Memory B cell (primary cell): ENCODE results near the gene SWAP70.
A peak's percentile ranks its signal among the peaks of the same experiment; 100 is the strongest.
"Not testable (repeated sequence)": the region's sequence is repeated elsewhere in the genome, so short reads cannot be mapped to it uniquely, and the experiment has no call there.

Experiments used
- ATAC-seq: fragments of 150-1000 bp; cut with Tn5 transposase; 2 replicates; pipeline ENCODE4 v1.10.0; 2021; ENCODE audit warnings: low read depth, mild to moderate bottlenecking, moderate library complexity
- DNase-seq, 2 donors: peaks; one replicate each; pipeline ENCODE4 v3.0.0; 2022; ENCODE audit warnings: low spot score in 2 of 2
- H3K27ac Mint-ChIP-seq: one replicate; pipeline ENCODE4 v1.8.0; 2022; ENCODE audit warnings: mild to moderate bottlenecking, moderate library complexity, mixed read lengths
- H3K27me3 Mint-ChIP-seq: one replicate; pipeline ENCODE4 v1.8.0; 2022; ENCODE audit warnings: mixed read lengths
- H3K36me3 Mint-ChIP-seq: one replicate; pipeline ENCODE4 v1.8.0; 2022; ENCODE audit warnings: mild to moderate bottlenecking, mixed read lengths
- H3K4me1 Mint-ChIP-seq: one replicate; pipeline ENCODE4 v1.8.0; 2022; ENCODE audit warnings: mixed read lengths
- H3K4me3 Mint-ChIP-seq: one replicate; pipeline ENCODE4 v1.8.0; 2022; ENCODE audit warnings: mild to moderate bottlenecking, moderate library complexity, mixed read lengths
- H3K9me3 Mint-ChIP-seq: one replicate; pipeline ENCODE4 v1.8.0; 2022; ENCODE audit warnings: mixed read lengths

SWAP70 gene

DNA sequence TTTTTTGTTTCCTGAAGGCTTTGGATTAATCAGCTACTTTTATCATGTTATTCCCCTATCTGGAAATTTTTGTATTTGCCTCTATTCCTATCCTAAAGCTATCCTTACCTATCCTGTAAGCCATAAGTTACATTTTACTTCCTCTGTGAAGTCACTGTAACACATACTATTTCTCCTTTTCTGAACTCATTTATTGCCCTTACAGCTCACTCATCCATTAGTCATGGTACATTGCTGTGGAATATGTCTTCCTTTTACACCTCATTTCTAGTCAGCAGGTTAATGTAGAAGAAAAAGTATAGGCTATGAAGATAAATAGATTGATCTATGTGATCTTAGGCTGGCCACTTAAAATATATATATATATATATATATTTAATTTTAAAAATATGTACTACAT is 28.0 kb downstream of the SWAP70 start:
- peak; percentile 15 for ATAC-seq
- H3K9me3 Mint-ChIP-seq = peaks cover 1% of the 10 kb centered on the region
- no peaks in the 10 kb centered on the region for H3K27me3 Mint-ChIP-seq
- H3K36me3 Mint-ChIP-seq = peaks cover 26% of the 10 kb centered on the region
- DNase-seq = no peak
- H3K4me3 Mint-ChIP-seq = peak overlapping the region; percentile 39
- no peak overlapping the region for H3K27ac Mint-ChIP-seq
- peaks cover 36% of the 10 kb centered on the region for H3K4me1 Mint-ChIP-seq

GRCh38 chr11:9692691-9693090 is 28.8 kb downstream of the SWAP70 start:
- H3K36me3 Mint-ChIP-seq = peaks cover 29% of the 10 kb centered on the region
- H3K9me3 Mint-ChIP-seq = peaks cover 1% of the 10 kb centered on the region
- H3K4me1 Mint-ChIP-seq = peaks cover 38% of the 10 kb centered on the region
- no peaks in the 10 kb centered on the region for H3K27me3 Mint-ChIP-seq
- no peak for DNase-seq
- H3K27ac Mint-ChIP-seq = no peak overlapping the region
- ATAC-seq = peak; percentile 66
- H3K4me3 Mint-ChIP-seq = peak overlapping the region; percentile 63

DNA sequence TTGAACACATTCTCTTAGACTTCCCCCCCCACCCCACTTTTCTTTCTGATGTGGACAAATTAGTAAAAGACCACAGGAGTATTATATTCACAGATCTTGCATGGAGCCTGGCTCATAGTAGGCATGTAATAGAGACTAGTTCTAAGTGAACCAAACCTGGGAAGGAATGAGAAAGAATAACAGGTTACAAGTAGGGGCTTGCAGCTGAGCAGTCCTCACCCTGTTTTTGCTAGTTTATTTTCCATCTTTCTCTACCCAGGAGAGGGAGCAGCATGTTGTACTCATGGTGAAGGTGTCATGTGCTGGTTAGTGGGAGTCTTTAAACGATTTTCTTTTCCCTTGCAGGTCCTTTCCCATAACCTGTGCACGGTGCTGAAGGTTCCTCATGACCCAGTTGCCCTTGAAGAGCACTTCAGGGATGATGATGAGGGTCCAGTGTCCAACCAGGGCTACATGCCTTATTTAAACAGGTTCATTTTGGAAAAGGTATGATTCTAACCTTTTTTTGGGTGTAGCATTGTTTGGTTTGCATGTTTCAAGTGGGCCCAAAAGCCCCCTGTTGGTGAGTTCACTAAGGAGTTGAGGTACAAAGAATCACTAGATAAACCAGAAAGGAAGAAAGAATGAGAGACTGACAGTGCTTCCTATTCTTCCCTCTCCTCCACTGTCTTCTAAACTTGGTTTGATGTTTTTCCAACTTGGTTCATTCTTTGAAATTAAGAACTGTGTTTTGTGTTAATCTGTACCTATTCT is 30.1 kb downstream of the SWAP70 start:
- Mint-ChIP-seq H3K4me3 (peak overlapping the region; percentile 59), H3K9me3 (peaks cover 1% of the 10 kb centered on the region), H3K36me3 (peaks cover 31% of the 10 kb centered on the region), H3K27me3 (no peaks in the 10 kb centered on the region), H3K27ac (no peak overlapping the region), H3K4me1 (peaks cover 46% of the 10 kb centered on the region)
- no peak for DNase-seq
- ATAC-seq = no peak

DNA sequence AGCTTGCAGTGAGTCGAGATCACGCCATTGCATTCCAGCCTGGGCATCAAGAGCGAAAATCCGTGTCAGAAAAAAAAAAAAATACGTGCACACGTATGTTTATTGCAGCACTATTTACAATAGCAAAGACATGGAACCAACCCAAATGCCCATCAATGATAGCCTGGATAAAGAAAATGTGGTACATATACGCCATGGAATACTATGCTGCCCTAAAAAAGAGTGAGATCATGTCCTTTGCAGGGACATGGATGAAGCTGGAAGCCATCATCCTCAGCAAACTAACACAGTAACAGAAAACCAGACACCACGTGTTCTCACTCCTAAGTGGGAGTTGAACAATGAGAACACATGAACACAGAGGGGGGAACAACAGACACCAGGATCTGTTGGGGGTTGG is 31.4 kb downstream of the SWAP70 start:
- not testable (repeated sequence) for H3K4me3 Mint-ChIP-seq, H3K9me3 Mint-ChIP-seq, ATAC-seq, DNase-seq, H3K27me3 Mint-ChIP-seq, H3K27ac Mint-ChIP-seq
- H3K4me1 Mint-ChIP-seq = peaks cover 51% of the 10 kb centered on the region
- H3K36me3 Mint-ChIP-seq = peaks cover 33% of the 10 kb centered on the region

GRCh38 chr11:9697766-9698165 is 33.9 kb downstream of the SWAP70 start:
- Mint-ChIP-seq H3K4me3 (peak overlapping the region; percentile 69), H3K36me3 (peaks cover 31% of the 10 kb centered on the region), H3K9me3 (peaks cover 1% of the 10 kb centered on the region), H3K27me3 (no peaks in the 10 kb centered on the region), H3K4me1 (peaks cover 48% of the 10 kb centered on the region), H3K27ac (peak overlapping the region; percentile 78)
- DNase-seq (no peak), ATAC-seq (no peak)

DNA sequence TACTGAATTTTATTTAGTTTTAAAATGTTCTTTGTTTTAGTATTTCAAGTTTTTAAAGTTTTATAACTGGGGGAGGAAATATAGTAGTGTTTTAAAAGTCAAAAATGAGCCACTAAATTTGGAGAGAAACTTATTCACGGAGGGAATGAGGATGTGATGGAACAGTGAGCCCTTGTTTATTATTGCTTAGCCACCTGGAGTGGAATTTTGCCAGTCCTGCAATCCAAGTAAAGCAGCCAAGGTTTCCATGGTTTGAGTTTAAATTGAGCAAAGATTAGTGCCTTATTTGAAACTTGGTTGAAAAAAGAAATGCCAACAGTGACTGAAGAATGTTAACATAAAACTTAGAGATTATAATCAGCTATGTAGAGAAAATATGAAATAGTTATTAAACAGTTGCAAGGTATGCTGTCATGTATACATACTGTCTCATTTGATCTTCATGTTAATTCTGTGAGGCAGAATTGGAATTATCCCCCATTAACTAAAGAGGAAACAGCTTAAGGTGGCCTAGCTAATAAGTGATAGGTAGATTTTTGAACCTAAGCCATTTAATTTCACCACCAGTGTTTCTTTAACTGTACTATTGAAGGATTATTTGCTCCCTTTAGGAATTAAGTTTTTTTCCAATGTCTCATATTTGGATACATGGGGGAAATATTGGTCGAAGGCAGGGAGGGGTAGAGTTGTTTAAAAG is 36.4 kb downstream of the SWAP70 start:
- peaks cover 53% of the 10 kb centered on the region for H3K4me1 Mint-ChIP-seq
- no peaks in the 10 kb centered on the region for H3K27me3 Mint-ChIP-seq
- peaks cover 1% of the 10 kb centered on the region for H3K9me3 Mint-ChIP-seq
- no peak for DNase-seq
- H3K27ac Mint-ChIP-seq = peak overlapping the region; percentile 78
- H3K4me3 Mint-ChIP-seq = no peak overlapping the region
- ATAC-seq = no peak
- H3K36me3 Mint-ChIP-seq = peaks cover 29% of the 10 kb centered on the region

DNA sequence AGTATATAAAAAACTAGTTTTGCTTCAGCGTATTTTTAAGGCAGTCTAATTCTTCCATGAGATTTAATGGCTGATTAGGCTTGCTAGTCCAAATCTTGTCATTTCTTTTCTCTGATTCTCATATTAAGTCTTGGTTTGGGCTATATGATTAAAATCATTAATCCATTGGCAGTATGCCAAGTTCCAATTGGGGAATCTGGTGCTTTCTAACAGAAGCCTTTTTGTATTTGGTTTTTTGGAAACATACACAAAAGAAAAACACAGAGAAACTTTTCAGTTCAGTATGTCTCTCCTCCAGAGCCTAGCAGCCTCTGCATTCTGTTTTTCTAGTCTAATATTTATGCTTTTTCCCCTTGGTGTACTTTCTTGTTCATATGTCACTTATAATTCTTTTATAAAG is 37.9 kb downstream of the SWAP70 start:
- ATAC-seq = no peak
- H3K4me1 Mint-ChIP-seq = peaks cover 48% of the 10 kb centered on the region
- peak overlapping the region; percentile 76 for H3K4me3 Mint-ChIP-seq
- no peak for DNase-seq
- H3K36me3 Mint-ChIP-seq = peaks cover 23% of the 10 kb centered on the region
- H3K27ac Mint-ChIP-seq = peak overlapping the region; percentile 93
- no peaks in the 10 kb centered on the region for H3K27me3 Mint-ChIP-seq
- no peaks in the 10 kb centered on the region for H3K9me3 Mint-ChIP-seq

- peak overlapping the region; percentile 46 for H3K4me3 Mint-ChIP-seq
- peak overlapping the region; percentile 93 for H3K27ac Mint-ChIP-seq
- ATAC-seq (peak; percentile 31), DNase-seq (no peak)
- no peaks in the 10 kb centered on the region for H3K27me3 Mint-ChIP-seq
- peaks cover 45% of the 10 kb centered on the region for H3K4me1 Mint-ChIP-seq
- peaks cover 20% of the 10 kb centered on the region for H3K36me3 Mint-ChIP-seq
- H3K9me3 Mint-ChIP-seq = no peaks in the 10 kb centered on the region
Measured at GRCh38 chr11:9703280-9703679, 39.4 kb downstream of the SWAP70 start.

- H3K27ac Mint-ChIP-seq = peak overlapping the region; percentile 93
- H3K36me3 Mint-ChIP-seq = peaks cover 23% of the 10 kb centered on the region
- H3K9me3 Mint-ChIP-seq = no peaks in the 10 kb centered on the region
- DNase-seq = no peak
- H3K4me3 Mint-ChIP-seq = peak overlapping the region; percentile 46
- H3K4me1 Mint-ChIP-seq = peaks cover 46% of the 10 kb centered on the region
- ATAC-seq = no peak
- H3K27me3 Mint-ChIP-seq = no peaks in the 10 kb centered on the region
Measured at GRCh38 chr11:9704037-9704436, 40.2 kb downstream of the SWAP70 start.

- H3K4me1 Mint-ChIP-seq = peaks cover 51% of the 10 kb centered on the region
- H3K27me3 Mint-ChIP-seq = no peaks in the 10 kb centered on the region
- H3K27ac Mint-ChIP-seq = peak overlapping the region; percentile 93
- ATAC-seq = peak; percentile 87
- H3K9me3 Mint-ChIP-seq = no peaks in the 10 kb centered on the region
- H3K4me3 Mint-ChIP-seq = peak overlapping the region; percentile 62
- peaks cover 23% of the 10 kb centered on the region for H3K36me3 Mint-ChIP-seq
- DNase-seq = no peak
Measured at GRCh38 chr11:9704620-9705019, 40.7 kb downstream of the SWAP70 start.

- not testable (repeated sequence) for DNase-seq, H3K27me3 Mint-ChIP-seq, H3K4me3 Mint-ChIP-seq, ATAC-seq, H3K9me3 Mint-ChIP-seq
- Mint-ChIP-seq H3K4me1 (peaks cover 54% of the 10 kb centered on the region), H3K27ac (peak overlapping the region; percentile 93), H3K36me3 (peaks cover 20% of the 10 kb centered on the region)
Measured at GRCh38 chr11:9705361-9705760, 41.5 kb downstream of the SWAP70 start.

- DNase-seq = no peak
- Mint-ChIP-seq H3K4me3 (peak overlapping the region; percentile 43), H3K36me3 (peaks cover 18% of the 10 kb centered on the region), H3K27ac (peak overlapping the region; percentile 85), H3K4me1 (peaks cover 48% of the 10 kb centered on the region), H3K27me3 (no peaks in the 10 kb centered on the region), H3K9me3 (no peaks in the 10 kb centered on the region)
- peak; percentile 18 for ATAC-seq
Measured at GRCh38 chr11:9708544-9708943, 44.7 kb downstream of the SWAP70 start.

- H3K27ac Mint-ChIP-seq = peak overlapping the region; percentile 85
- H3K4me3 Mint-ChIP-seq = peak overlapping the region; percentile 46
- no peak for ATAC-seq
- no peaks in the 10 kb centered on the region for H3K9me3 Mint-ChIP-seq
- peaks cover 44% of the 10 kb centered on the region for H3K4me1 Mint-ChIP-seq
- H3K36me3 Mint-ChIP-seq = peaks cover 18% of the 10 kb centered on the region
- no peak for DNase-seq
- no peaks in the 10 kb centered on the region for H3K27me3 Mint-ChIP-seq
Measured at GRCh38 chr11:9710223-9710622, 46.3 kb downstream of the SWAP70 start.

DNA sequence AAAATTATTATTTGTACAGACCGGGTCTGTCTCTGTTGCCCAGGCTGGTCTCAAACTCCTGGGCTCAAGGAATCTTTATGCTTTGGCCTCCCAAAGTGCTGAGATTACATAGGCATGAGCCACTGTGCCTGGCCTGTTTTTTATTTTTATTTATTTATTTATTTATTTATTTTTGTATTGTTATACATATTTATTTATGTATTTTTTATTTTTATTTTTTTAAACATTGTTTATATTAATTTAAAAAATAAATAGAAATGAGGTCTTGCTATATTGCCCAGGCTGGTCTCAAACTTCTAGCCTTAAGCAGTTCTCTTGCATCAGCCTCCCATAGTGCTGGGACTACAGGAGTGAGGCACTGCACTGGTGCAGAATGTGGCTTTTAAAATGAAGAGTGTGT is 47.0 kb downstream of the SWAP70 start:
- peaks cover 24% of the 10 kb centered on the region for H3K36me3 Mint-ChIP-seq
- no peak for DNase-seq
- H3K27me3 Mint-ChIP-seq = no peaks in the 10 kb centered on the region
- H3K27ac Mint-ChIP-seq = peak overlapping the region; percentile 83
- no peak for ATAC-seq
- H3K4me3 Mint-ChIP-seq = no peak overlapping the region
- H3K4me1 Mint-ChIP-seq = peaks cover 48% of the 10 kb centered on the region
- no peaks in the 10 kb centered on the region for H3K9me3 Mint-ChIP-seq
